PC-3 (cell line): ENCODE data around the gene PROX1. TPM values are rescaled to one million over a fixed set of nuclear protein-coding genes. Genes with fewer than 3 reads are reported as not detected.

Experiments
- ATAC-seq: fragments of 200-7000 bp; cut with Tn5 transposase; 2 replicates; pipeline ENCODE4 v1.9.1; 2020; ENCODE audit warnings: mild to moderate bottlenecking, moderate library complexity
- BruUV-seq: library from RNA; stranded (reverse); fragments of 400-500 nt; replicated peaks from 2 replicates; lab custom pipeline; 2021; lab: Mats Ljungman, UMichigan
- CTCF ChIA-PET: fragments of 300-600 bp; sonication (Branson Sonifier 250); formaldehyde crosslinking; loops from one replicate; lab custom pipeline; 2022; ENCODE audit warnings: antibody characterized with exemption; lab: Charles Lee
- POLR2A ChIA-PET: fragments of 300-600 bp; sonication (Branson Sonifier 250); formaldehyde crosslinking; loops from one replicate; lab custom pipeline; 2022; ENCODE audit warnings: antibody characterized with exemption; ENCODE audit not compliant: unreplicated experiment; lab: Charles Lee
- DNase-seq: peaks from one replicate; pipeline ENCODE4 v3.0.0-alpha.2; 2015
- H2AFZ ChIP-seq: fragments of 300-600 bp; sonication (generic); 2 replicates; pipeline ENCODE4 v1.6.0; 2016; ENCODE audit warnings: antibody characterized with exemption, low read length
- H3F3A ChIP-seq: fragments of 300-600 bp; sonication (generic); one replicate; pipeline ENCODE4 v1.6.0; 2017; ENCODE audit warnings: antibody characterized with exemption, low read length, control low read depth, mild to moderate bottlenecking; ENCODE audit not compliant: unreplicated experiment
- H3K27ac ChIP-seq: fragments of 300-600 bp; sonication (generic); 2 replicates; pipeline ENCODE4 v1.5.1; 2016; ENCODE audit warnings: mild to moderate bottlenecking, low read length
- H3K27me3 ChIP-seq: fragments of 300-600 bp; sonication (generic); 2 replicates; pipeline ENCODE4 v1.6.1; 2016; ENCODE audit warnings: low read length, mixed read lengths
- H3K36me3 ChIP-seq: fragments of 300-600 bp; sonication (generic); 2 replicates; pipeline ENCODE4 v1.6.1; 2016; ENCODE audit warnings: low read depth, mixed run types, low read length, mixed read lengths
- H3K4me1 ChIP-seq: fragments of 300-600 bp; sonication (generic); 2 replicates; pipeline ENCODE4 v1.5.1; 2016; ENCODE audit warnings: low read length; ENCODE audit not compliant: insufficient read depth
- H3K4me2 ChIP-seq: fragments of 300-600 bp; sonication (generic); 2 replicates; pipeline ENCODE4 v1.6.0; 2016; ENCODE audit warnings: low read length
- H3K4me3 ChIP-seq: fragments of 300-600 bp; sonication (generic); 2 replicates; pipeline ENCODE4 v1.5.1; 2016; ENCODE audit warnings: mild to moderate bottlenecking, low read length, mixed read lengths
- H3K79me2 ChIP-seq: fragments of 300-600 bp; sonication (generic); 2 replicates; pipeline ENCODE4 v1.6.1; 2017; ENCODE audit warnings: low read length, mixed read lengths
- H3K9ac ChIP-seq: fragments of 300-600 bp; sonication (generic); 2 replicates; pipeline ENCODE4 v1.6.0; 2016; ENCODE audit warnings: mild to moderate bottlenecking, low read length
- H3K9me2 ChIP-seq: fragments of 300-600 bp; sonication (generic); replicated peaks from 2 replicates; pipeline ENCODE4 v1.6.1; 2016; ENCODE audit warnings: mixed run types, low read length, mixed read lengths
- H3K9me3 ChIP-seq: fragments of 300-600 bp; sonication (generic); 2 replicates; pipeline ENCODE4 v1.6.1; 2016; ENCODE audit warnings: low read length, mixed read lengths
- H4K20me1 ChIP-seq: fragments of 300-600 bp; sonication (generic); 2 replicates; pipeline ENCODE4 v1.6.1; 2016; ENCODE audit warnings: low read length, mixed read lengths
- EZH2 ChIP-seq: fragments of 300-600 bp; sonication (generic); IDR thresholded peaks from one replicate; pipeline ENCODE4 v1.6.1; 2017; ENCODE audit warnings: antibody characterized with exemption, mild to moderate bottlenecking, low read length; ENCODE audit not compliant: unreplicated experiment
- EZH2phosphoT487 ChIP-seq: fragments of 300-600 bp; sonication (generic); IDR thresholded peaks from 2 replicates; pipeline ENCODE4 v1.6.1; 2018; ENCODE audit warnings: mild to moderate bottlenecking, antibody characterized with exemption, low read length, borderline replicate concordance
- intact Hi-C: fragments of 100-400 bp; cut with micrococcal nuclease; formaldehyde crosslinking; loops from 2 replicates; pipeline ENCODE4 v1.9.0; 2023
- total RNA-seq: library from RNA; depleted of rRNA; stranded (reverse); fragments of >200 nt; gene quantifications from 2 replicates; pipeline ENCODE4 v1.2.3, GENCODE V29; 2014
- TF ChIP-seq, protein P1 (sequence below): fragments of 300-600 bp; sonication (generic); conservative IDR thresholded peaks from 2 replicates; pipeline ENCODE4 v1.5.1; 2017; ENCODE audit warnings: antibody characterized with exemption, low read depth, mild to moderate bottlenecking, low read length

PROX1 gene
- total RNA-seq, 1 experiment from 2014 or later: not detected

DNA sequence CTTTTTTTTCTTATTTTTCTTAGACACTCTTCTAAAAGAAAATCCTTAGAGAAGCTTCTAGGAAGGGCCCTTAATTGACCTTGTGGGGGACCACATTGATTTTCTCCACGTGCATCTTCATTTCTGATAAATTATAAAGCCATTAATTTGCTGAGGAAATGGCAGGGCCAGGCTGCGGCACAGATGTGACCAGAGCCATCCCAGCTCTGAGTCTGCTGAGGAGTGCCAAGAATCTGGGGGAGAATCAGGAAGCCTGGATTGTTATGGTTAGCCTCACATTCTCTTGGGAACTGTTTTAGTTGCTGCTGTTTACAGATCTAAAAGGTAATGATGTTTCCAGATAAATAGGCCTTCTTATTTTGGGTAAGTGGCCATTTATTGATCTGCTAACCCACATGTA is 16.2 kb downstream of the PROX1 start:
- CTCF ChIA-PET: no interaction called here
- no peak for ATAC-seq
- intact Hi-C loops: no loop called here
- no TSS peak for BruUV-seq
- no peaks in the 10 kb centered on the region for H3K79me2 ChIP-seq
- 0 out of 2 replicates have a peak, but pooled peaks cover 6% of the 10 kb centered on the region for H3K4me1 ChIP-seq
- no peaks in the 10 kb centered on the region for H3F3A ChIP-seq
- H3K9me3 ChIP-seq: no peaks in the 10 kb centered on the region
- H3K4me3 ChIP-seq: no peak overlapping the region
- no peak overlapping the region for H3K4me2 ChIP-seq
- peaks cover 67% of the 10 kb centered on the region for H3K27me3 ChIP-seq
- H3K9ac ChIP-seq: no peak overlapping the region
- TF ChIP-seq, protein P1, sequence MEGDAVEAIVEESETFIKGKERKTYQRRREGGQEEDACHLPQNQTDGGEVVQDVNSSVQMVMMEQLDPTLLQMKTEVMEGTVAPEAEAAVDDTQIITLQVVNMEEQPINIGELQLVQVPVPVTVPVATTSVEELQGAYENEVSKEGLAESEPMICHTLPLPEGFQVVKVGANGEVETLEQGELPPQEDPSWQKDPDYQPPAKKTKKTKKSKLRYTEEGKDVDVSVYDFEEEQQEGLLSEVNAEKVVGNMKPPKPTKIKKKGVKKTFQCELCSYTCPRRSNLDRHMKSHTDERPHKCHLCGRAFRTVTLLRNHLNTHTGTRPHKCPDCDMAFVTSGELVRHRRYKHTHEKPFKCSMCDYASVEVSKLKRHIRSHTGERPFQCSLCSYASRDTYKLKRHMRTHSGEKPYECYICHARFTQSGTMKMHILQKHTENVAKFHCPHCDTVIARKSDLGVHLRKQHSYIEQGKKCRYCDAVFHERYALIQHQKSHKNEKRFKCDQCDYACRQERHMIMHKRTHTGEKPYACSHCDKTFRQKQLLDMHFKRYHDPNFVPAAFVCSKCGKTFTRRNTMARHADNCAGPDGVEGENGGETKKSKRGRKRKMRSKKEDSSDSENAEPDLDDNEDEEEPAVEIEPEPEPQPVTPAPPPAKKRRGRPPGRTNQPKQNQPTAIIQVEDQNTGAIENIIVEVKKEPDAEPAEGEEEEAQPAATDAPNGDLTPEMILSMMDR: no peak
- TF ChIP-seq EZH2 (no peak), EZH2phosphoT487 (no peak)
- no peaks in the 10 kb centered on the region for H3K9me2 ChIP-seq
- DNase-seq: no peak
- H3K27ac ChIP-seq: no peak overlapping the region
- no peaks in the 10 kb centered on the region for H4K20me1 ChIP-seq
- H2AFZ ChIP-seq: no peak overlapping the region
- POLR2A ChIA-PET: no interaction called here
- H3K36me3 ChIP-seq: no peaks in the 10 kb centered on the region

- ATAC-seq (no peak), DNase-seq (no peak)
- no TSS peak for BruUV-seq
- ChIA-PET CTCF (no interaction called here), POLR2A (no interaction called here)
- Histone ChIP-seq H3K4me1 (0 out of 2 replicates have a peak, but pooled peaks cover 6% of the 10 kb centered on the region), H3F3A (no peaks in the 10 kb centered on the region), H2AFZ (no peak overlapping the region), H4K20me1 (no peaks in the 10 kb centered on the region), H3K27ac (no peak overlapping the region), H3K27me3 (peaks cover 67% of the 10 kb centered on the region), H3K9me2 (no peaks in the 10 kb centered on the region), H3K9me3 (no peaks in the 10 kb centered on the region), H3K9ac (no peak overlapping the region), H3K4me2 (no peak overlapping the region), H3K79me2 (no peaks in the 10 kb centered on the region), H3K4me3 (no peak overlapping the region), H3K36me3 (no peaks in the 10 kb centered on the region)
- TF ChIP-seq EZH2phosphoT487 (no peak), EZH2 (no peak)
- TF ChIP-seq, protein P1: no peak
- intact Hi-C loops: no loop called here
Observed at GRCh38 chr1:214004795-214005194, 17.0 kb downstream of the PROX1 start.

DNA sequence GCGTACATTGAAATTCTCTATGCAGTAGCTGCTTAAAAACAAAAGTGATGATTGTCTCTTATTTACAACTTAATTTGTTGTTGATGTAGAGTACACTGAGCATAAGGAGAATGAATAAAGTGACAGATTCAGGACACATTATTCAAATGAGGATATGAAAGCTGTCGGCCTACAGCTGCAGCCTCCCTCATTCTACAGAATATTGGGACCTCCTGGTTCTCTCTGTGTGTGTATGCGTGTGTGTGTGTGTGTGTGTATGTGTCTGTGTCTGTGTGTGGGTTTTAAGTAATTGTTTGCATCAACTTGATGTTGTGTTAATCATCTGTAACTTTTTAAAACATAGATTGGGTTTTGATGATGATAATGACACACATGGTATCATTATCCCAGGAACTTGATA is 17.9 kb downstream of the PROX1 start:
- no peaks in the 10 kb centered on the region for H3K79me2 ChIP-seq
- TF ChIP-seq, protein P1: no peak
- TF ChIP-seq EZH2phosphoT487 (no peak), EZH2 (no peak)
- POLR2A ChIA-PET: no interaction called here
- H3K27ac ChIP-seq: no peak overlapping the region
- H3K27me3 ChIP-seq: peaks cover 62% of the 10 kb centered on the region
- intact Hi-C loops: no loop called here
- no peaks in the 10 kb centered on the region for H3K36me3 ChIP-seq
- CTCF ChIA-PET: no interaction called here
- H3K9me3 ChIP-seq: no peaks in the 10 kb centered on the region
- DNase-seq (no peak), ATAC-seq (no peak)
- H3F3A ChIP-seq: no peaks in the 10 kb centered on the region
- no peak overlapping the region for H2AFZ ChIP-seq
- BruUV-seq: no TSS peak
- no peak overlapping the region for H3K9ac ChIP-seq
- no peaks in the 10 kb centered on the region for H4K20me1 ChIP-seq
- no peak overlapping the region for H3K4me3 ChIP-seq
- H3K4me1 ChIP-seq: 0 out of 2 replicates have a peak, but pooled peaks cover 6% of the 10 kb centered on the region
- H3K4me2 ChIP-seq: no peak overlapping the region
- H3K9me2 ChIP-seq: no peaks in the 10 kb centered on the region
